HG03045 (cell line): ENCODE measurements around the gene SLC49A3.

Experiments used
- ATAC-seq: cut with Tn5 transposase; IDR thresholded peaks from one replicate; pipeline ENCODE4 v1.9.1; 2021; ENCODE audit warnings: mild to moderate bottlenecking, moderate library complexity; ENCODE audit not compliant: unreplicated experiment

SLC49A3 gene

DNA sequence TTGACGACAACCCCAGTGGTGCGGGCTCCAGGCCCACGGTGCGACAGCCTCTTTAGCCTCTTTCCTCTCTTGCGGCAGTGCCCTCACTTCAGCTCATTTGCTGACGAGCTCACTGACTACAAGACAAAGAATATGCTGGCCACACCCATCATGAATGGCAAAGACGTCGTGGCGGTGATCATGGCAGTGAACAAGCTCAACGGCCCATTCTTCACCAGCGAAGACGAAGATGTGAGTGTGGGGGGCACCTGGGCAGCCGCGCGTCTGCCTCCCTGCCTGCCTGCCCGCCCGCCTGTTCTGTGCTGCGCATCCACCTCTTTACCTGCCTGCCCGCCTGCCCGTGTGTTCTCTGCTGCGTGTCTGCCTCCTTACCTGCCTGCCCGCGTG lies 54.4 kb downstream of the SLC49A3 start:
- ATAC-seq: no peak

DNA sequence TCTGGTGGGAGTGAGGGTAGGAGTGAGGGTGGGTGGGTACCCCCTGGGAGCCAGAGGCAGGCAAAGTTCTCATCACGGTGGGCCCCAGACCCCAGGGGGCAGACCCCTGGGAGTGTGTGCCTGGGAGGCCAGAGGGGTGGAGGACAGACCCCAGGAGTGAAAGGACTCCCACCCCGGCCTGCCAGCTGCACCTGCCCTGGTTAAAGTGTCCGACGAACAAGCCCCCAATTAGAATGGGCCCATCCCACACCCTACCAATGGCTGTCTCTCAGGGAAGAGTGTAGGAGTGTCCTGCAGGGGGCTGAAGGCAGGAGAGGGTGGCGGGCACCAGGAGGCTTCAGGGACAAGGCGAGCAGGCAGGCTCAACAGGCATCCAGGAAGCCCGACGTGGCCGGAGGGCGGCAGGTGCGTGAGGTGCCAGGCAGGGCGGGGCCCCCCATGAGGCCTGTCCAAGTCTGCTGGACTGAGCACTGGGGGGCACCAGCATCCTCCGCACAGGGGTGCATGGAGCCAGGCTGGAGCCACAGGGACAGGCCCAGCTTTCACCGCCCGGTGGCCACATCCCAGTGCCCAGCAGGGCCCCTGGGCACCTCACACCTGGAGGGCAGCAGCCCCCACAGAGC lies 54.9 kb downstream of the SLC49A3 start:
- ATAC-seq: no peak

DNA sequence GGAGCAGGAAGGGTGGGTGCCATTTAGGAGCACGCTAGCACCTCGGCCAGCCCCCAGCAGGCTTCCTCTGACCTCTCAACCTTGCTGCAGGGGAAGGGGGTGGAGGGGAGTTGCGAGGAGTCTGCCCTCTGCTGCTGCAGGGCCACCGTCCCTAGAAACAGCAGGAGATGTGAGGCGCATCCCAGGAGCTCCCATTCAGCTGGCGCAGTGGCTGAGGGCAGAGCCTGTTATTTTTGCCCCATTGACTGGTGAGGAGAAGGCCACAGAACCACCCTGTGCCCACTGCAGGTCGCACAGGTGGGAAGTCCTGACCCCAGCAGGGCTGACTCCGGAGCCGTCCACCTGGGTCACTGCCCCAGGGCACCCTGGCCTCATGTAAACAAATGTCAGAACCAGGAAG lies 55.5 kb downstream of the SLC49A3 start:
- ATAC-seq: no peak

DNA sequence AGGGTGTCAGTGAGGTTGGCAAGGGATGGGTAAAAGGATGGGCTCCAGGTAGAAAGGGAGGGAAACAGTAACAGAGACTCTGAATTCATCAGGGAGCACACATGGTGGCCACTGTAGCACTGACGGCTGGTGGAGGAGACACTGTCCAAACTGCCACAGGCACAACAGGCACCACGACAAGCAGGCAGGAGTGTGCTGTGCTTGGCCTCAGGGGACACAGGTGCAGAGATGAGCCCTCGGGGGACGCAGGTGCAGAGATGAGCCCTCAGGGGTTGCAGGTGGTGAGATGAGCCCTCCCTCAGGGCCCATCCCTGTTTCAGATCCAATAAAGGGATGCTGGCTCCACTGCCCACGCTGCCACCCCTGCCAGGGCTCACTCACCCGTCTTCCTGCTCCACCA lies 56.0 kb downstream of the SLC49A3 start:
- ATAC-seq: no peak

DNA sequence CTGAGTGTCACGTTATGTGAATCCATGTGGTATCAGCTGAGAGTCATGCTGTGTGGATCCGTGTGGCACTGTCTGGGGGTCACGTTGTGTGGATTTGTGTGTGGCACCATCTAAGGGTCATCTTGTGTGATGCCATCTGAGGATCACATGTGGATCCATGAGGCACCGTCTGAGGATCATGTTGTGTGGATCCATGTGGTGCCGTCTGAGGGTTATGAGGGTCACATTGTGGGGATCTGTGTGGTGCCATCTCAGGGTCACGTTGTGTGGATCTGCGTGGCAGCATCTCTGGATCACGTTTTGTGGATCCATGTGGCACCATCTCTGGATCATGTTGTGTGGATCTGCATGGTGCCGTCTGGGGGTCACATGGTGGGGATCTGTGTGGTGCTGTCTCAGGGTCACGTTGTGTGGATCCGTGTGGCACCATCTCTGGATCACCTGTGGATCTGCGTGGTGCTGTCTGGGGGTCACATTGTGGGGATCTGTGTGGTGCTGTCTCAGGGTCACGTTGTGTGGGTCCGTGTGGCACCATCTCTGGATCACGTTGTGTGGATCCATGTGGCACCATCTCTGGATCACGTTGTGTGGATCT lies 56.7 kb downstream of the SLC49A3 start:
- ATAC-seq: no peak
